Superior temporal gyrus (tissue), 1 donor: ENCODE measurements around the gene ATOH8.

Experiments
- DNase-seq: peaks from one replicate; pipeline ENCODE4 v3.0.0-alpha.2; 2016; ENCODE audit errors: extremely low spot score

Gene ATOH8

GRCh38 chr2:85802354-85803103 is 48.7 kb downstream of the ATOH8 start:
- DNase-seq: no peak

GRCh38 chr2:85803704-85804425 is 50.1 kb downstream of the ATOH8 start:
- DNase-seq: no peak

GRCh38 chr2:85804583-85804982 is 50.8 kb downstream of the ATOH8 start:
- DNase-seq: no peak

GRCh38 chr2:85806358-85807118 is 52.7 kb downstream of the ATOH8 start:
- no peak for DNase-seq

GRCh38 chr2:85807756-85808155 is 54.0 kb downstream of the ATOH8 start:
- no peak for DNase-seq

GRCh38 chr2:85810371-85811179 is 56.8 kb downstream of the ATOH8 start:
- no peak for DNase-seq

- no peak for DNase-seq
These were observed 57.6 kb downstream of the ATOH8 start for GRCh38 chr2:85811180-85812093.

GRCh38 chr2:85812094-85812735 is 58.4 kb downstream of the ATOH8 start:
- DNase-seq: no peak

GRCh38 chr2:85813211-85813981 is 59.6 kb downstream of the ATOH8 start:
- DNase-seq: no peak

- DNase-seq: peak; percentile 96
These were observed 60.4 kb downstream of the ATOH8 start for GRCh38 chr2:85813982-85814801.

- DNase-seq: no peak
These were observed 61.2 kb downstream of the ATOH8 start for GRCh38 chr2:85814802-85815550.

- DNase-seq: no peak
These were observed 66.2 kb downstream of the ATOH8 start for GRCh38 chr2:85819811-85820510.

- no peak for DNase-seq
These were observed 69.0 kb downstream of the ATOH8 start for GRCh38 chr2:85822766-85823165.

GRCh38 chr2:85823951-85824350 is 70.2 kb downstream of the ATOH8 start:
- DNase-seq: no peak

GRCh38 chr2:85826990-85827878 is 73.4 kb downstream of the ATOH8 start:
- DNase-seq: peak; percentile 86
